AG04449 (cell line): ENCODE data around the gene MRI1.

Experiments
- CTCF ChIA-PET: fragments of 350-600 bp; formaldehyde crosslinking; extraction: SDS; loops from one replicate; lab custom pipeline; 2021; ENCODE audit warnings: antibody characterized with exemption; lab: Yijun Ruan, JAX
- POLR2A ChIA-PET: fragments of 400-600, 350-600 bp; formaldehyde crosslinking; extraction: SDS; loops from one replicate; lab custom pipeline; 2020; ENCODE audit warnings: antibody characterized with exemption, inconsistent platforms; lab: Yijun Ruan, JAX
- DNase-seq: peaks from one replicate; pipeline ENCODE4 v3.0.0-alpha.2; 2010; ENCODE audit warnings: low read depth, low spot score
- H3K4me3 ChIP-seq: 2 replicates; pipeline ENCODE4 v1.5.1; 2011; ENCODE audit warnings: low read depth, mild to moderate bottlenecking, control low read depth, low read length
- TF ChIP-seq, protein P1 (sequence below): IDR thresholded peaks from one replicate; pipeline ENCODE4 v1.5.1; 2011; ENCODE audit warnings: mild to moderate bottlenecking, moderate library complexity, low read length, control low read depth, inconsistent platforms; ENCODE audit not compliant: insufficient read depth; ENCODE audit errors: missing control alignments

MRI1 gene

DNA sequence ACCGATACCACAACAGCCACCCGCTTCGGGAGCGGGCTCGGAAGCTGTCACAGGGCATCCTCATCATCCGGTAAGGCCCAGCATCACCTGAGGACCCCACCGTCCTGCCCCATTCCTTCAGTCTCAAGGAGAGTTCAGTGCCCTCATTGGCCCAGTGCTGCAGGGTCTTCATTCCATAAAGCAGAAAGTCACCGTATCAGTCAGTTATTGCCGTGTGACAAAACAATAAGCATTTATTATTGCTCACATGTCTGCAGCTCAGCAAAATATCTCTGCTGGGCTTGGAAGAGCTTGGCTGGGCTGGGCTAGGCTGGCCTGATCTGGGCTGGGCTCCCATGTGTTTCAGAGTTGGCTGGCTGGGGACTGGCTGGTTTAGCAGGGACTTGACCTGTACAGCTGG, 8.1 kb upstream of the MRI1 start:
- no peak for DNase-seq
- ChIA-PET POLR2A (interaction anchor here (1.0 kb wide), 1 partner anchor 8 kb away, joined by 5 read pairs; the partner anchor contains the start of gene MRI1), CTCF (no interaction called here)
- TF ChIP-seq, protein P1, sequence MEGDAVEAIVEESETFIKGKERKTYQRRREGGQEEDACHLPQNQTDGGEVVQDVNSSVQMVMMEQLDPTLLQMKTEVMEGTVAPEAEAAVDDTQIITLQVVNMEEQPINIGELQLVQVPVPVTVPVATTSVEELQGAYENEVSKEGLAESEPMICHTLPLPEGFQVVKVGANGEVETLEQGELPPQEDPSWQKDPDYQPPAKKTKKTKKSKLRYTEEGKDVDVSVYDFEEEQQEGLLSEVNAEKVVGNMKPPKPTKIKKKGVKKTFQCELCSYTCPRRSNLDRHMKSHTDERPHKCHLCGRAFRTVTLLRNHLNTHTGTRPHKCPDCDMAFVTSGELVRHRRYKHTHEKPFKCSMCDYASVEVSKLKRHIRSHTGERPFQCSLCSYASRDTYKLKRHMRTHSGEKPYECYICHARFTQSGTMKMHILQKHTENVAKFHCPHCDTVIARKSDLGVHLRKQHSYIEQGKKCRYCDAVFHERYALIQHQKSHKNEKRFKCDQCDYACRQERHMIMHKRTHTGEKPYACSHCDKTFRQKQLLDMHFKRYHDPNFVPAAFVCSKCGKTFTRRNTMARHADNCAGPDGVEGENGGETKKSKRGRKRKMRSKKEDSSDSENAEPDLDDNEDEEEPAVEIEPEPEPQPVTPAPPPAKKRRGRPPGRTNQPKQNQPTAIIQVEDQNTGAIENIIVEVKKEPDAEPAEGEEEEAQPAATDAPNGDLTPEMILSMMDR = no peak
- H3K4me3 ChIP-seq = no peak overlapping the region

DNA sequence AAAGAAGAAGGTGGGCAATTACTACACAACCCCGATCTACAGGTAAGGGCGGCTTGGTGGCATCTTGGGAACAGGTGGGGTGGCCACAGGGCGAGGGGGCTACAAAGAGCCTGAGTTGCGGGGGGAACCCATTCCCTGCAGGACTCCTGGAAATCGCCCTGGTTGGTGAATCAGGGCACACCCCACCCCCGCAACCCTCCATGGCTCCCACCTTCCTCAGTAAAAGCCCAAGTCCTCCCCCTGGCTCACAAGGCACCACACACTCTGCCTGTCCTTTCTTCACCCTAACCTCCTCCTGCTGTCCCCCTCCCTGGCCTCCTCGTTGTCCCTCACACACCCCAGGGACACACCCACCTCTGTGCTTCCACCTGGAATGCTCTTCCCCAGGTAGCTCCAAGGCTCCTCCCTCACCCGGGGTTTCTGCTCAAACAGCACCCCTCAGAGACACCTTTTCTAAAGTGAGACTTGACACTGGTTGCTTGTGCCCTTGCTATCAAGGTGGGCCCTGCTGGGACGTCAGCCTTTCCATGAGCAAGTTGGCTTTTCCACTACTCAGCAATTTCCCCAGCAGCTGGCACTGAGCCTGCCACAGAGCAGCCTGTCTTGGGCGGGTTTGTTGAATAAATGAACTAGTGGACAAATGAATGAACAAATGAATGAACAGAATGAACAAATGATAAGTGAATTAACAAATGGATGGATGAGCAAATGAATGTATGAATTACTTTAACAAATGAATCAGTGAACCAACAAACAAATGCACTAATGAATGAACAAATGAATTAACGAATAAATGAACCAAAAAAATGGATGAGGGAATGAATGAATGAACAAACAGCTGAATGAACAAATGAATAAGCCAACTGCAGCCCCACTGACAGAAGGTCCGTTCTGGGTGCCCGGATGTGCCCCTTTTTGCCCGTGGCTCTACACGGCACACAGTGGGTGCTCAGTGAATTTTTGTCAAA, 6.2 kb upstream of the MRI1 start:
- ChIA-PET POLR2A (no interaction called here), CTCF (no interaction called here)
- no peak for DNase-seq
- H3K4me3 ChIP-seq = no peak overlapping the region
- TF ChIP-seq, protein P1 = no peak

DNA sequence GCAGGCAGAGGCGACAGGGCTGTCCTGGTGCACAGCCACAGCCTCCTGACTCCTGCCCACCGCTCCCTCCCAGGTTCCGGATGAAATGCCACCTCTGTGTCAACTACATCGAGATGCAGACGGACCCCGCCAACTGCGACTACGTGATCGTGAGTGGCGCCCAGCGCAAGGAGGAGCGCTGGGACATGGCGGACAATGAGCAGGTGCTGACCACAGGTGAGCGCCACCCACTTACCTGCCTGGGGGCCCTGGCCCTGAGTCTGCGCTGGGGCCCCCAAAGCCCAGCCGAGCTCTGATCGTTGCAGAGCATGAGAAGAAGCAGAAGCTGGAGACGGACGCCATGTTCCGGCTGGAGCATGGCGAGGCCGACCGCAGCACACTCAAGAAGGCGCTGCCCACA, 5.5 kb upstream of the MRI1 start:
- CTCF ChIA-PET = no interaction called here
- POLR2A ChIA-PET = no interaction called here
- no peak for DNase-seq
- TF ChIP-seq, protein P1 = no peak
- H3K4me3 ChIP-seq = no peak overlapping the region

DNA sequence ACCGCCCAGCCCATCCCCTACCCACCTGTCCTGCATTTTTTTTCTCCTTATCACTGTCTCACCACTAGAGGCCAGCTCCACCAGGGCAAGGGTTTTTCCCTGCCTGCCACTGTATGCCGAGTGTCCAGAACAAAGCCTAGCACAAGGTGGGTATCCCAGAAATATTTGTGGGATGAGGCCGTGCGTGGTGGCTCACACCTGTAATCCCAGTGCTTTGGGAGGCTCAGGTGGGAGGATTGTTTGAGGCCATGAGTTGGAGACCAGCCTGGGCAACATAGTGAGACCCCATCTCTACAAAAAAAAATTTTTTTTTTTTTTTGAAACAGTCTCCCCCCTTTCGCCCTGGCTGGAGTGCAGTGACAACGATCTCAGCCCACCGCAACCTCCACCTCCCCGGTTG, 2.9 kb upstream of the MRI1 start:
- ChIA-PET POLR2A (no interaction called here), CTCF (interaction anchor here (1.2 kb wide), 1 partner anchor 13 kb away, joined by 4 read pairs; a partner anchor contains a TSS)
- TF ChIP-seq, protein P1 = no peak
- no peak overlapping the region for H3K4me3 ChIP-seq
- no peak for DNase-seq

DNA sequence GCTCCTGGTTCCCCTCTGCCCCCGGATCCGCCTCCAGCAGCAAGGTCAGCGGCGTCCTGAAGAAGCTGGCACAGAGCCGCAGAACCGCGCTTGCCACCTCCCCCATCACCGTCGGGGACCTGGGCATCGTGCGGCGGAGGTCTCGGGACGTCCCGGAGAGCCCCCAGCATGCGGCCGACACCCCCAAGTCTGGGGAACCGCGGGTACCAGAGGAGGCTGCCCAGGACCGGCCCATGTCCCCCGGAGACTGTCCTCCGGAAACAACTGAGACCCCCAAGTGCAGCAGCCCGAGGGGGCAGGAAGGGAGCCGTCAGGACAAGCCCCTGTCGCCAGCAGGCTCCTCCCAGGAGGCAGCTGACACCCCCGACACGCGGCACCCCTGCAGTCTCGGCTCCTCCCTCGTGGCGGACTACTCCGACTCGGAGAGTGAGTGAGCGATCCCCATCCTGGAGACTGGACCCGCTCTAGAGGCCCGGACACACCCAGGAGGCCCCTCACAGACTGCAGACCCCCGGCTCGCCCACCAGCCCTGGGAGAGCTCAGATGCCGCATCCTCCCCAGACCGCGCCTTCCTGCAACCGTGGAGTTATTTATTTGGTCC, 1.6 kb upstream of the MRI1 start:
- TF ChIP-seq, protein P1 = no peak
- DNase-seq = no peak
- ChIA-PET POLR2A (interaction anchor here (0.6 to 1.1 kb wide), 2 partner anchors 15 to 37 kb away, joined by 3 read pairs; a partner anchor contains a TSS), CTCF (interaction anchor here (0.6 to 1.2 kb wide), 2 partner anchors 15 to 23 kb away, joined by 3 to 4 read pairs; a partner anchor contains a TSS)
- H3K4me3 ChIP-seq = no peak overlapping the region

DNA sequence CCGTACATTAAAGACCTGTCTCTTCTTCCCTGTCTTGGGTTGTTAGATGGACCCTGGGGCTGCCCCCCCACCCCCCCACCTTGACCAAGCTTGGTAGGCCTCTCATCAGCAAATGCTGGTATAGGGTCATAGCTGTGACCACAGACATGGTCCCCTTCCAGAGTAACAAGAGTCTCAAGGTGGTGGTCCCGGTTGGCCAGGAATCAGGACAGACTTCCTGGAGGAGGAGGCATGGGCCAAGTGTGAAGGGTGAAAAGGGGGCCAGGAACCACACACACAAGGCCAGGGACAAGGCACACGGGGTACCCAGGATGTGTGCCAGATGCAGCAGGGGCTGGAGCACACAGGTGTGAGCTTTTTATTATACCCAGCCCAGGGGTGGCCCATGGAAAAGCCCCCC, 1.1 kb upstream of the MRI1 start:
- no peak overlapping the region for H3K4me3 ChIP-seq
- ChIA-PET CTCF (interaction anchor here (1.8 kb wide), 1 partner anchor 15 kb away, joined by 6 read pairs; a partner anchor contains a TSS), POLR2A (interaction anchor here (1.1 kb wide), 1 partner anchor 15 kb away, joined by 3 read pairs; a partner anchor contains a TSS)
- TF ChIP-seq, protein P1 = no peak
- no peak for DNase-seq
